Measurements from ENCODE around the gene TBC1D22A. TPM values are rescaled to one million over a fixed set of nuclear protein-coding genes. Genes with fewer than 3 reads are reported as not detected.

TBC1D22A gene
- total RNA-seq, 1 experiment from 2014 or later: 18.2 TPM

DNA sequence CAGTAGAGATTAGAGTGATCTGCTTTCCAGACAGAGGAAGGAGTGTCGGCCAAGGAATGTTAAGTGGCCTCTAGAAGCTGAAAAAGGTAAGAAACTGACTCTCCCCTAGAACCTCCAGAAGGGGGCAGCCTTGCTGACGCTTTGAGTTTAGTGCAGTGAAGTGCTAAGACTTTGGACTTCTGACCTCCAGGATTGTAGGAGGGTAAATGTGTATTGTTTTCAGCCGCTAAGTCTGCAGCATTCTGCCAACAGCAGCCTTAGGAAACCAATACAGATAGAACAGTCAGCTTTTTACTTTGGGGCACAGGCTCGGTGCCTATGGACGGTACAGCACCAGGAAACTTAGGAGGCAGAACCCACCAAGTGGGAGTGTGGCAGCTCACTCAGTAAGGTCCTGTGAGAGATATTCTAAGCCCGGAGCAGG is 3.6 kb upstream of the TBC1D22A start:
- no peak overlapping the region for H3K4me3 ChIP-seq

GRCh38 chr22:46761017-46761416 is 1.4 kb upstream of the TBC1D22A start:
- H3K36me3 ChIP-seq: peaks cover 15% of the 10 kb centered on the region
- DNase-seq: no peak
- H3K9me3 ChIP-seq: peaks cover 5% of the 10 kb centered on the region; the same call in 1 of the 2 replicates
- H3K27me3 ChIP-seq: no peaks in the 10 kb centered on the region
- peak overlapping the region; percentile 66 for H3K4me3 ChIP-seq

More for the DNA sequence above, 3.6 kb upstream of the TBC1D22A start:
- Histone ChIP-seq H3K9me3 (peaks cover 6% of the 10 kb centered on the region; the same call in 1 of the 2 replicates), H3K36me3 (peaks cover 15% of the 10 kb centered on the region), H3K27me3 (no peaks in the 10 kb centered on the region)
- DNase-seq: peak; percentile 35

GRCh38 chr22:46761539-46762237 is 762 bp upstream of the TBC1D22A start:
- Histone ChIP-seq H3K27me3 (no peaks in the 10 kb centered on the region), H3K36me3 (peaks cover 14% of the 10 kb centered on the region), H3K9me3 (no peaks in the 10 kb centered on the region), H3K4me3 (peak overlapping the region; percentile 66)
- no peak for DNase-seq

DNA sequence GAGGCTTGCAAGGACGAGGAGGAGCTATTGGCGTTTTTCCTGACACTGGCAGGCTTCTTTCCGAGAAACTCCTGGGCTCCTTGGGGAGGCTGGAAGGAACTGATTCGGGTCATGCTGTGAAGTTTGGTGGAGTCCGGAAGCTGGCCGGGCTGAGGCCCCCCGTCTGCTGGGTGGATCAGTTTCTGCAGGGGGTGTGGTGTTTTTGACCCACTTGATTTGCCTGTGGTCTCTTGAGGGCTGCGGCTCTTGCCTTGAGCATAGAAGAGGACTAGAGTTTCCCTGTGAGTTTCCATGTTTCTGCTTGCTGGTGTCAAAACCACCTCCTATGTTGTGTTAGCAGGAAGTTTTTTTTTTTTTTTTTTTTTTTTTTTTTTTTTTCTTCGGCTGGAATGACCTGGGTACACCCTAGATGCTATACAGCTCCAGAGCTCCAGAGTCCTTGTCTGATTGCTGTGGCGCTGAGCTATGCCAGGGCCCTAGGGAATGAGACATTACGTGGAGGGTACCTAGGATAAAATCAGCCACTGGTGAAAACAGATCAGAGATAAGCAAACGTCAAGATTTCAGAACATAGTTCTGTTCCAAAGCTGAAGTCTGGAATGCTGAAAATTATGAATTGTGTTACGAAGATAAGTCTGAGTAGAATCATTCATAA is 728 bp downstream of the TBC1D22A start:
- peak; percentile 41 for DNase-seq
- Histone ChIP-seq H3K9me3 (no peaks in the 10 kb centered on the region), H3K4me3 (peak overlapping the region; percentile 66), H3K27me3 (no peaks in the 10 kb centered on the region), H3K36me3 (peaks cover 12% of the 10 kb centered on the region)

- Histone ChIP-seq H3K9me3 (no peaks in the 10 kb centered on the region), H3K27me3 (no peaks in the 10 kb centered on the region), H3K4me3 (no peak overlapping the region), H3K36me3 (peaks cover 12% of the 10 kb centered on the region)
- DNase-seq: no peak
These were observed 1.8 kb downstream of the TBC1D22A start for GRCh38 chr22:46764140-46764680.

DNA sequence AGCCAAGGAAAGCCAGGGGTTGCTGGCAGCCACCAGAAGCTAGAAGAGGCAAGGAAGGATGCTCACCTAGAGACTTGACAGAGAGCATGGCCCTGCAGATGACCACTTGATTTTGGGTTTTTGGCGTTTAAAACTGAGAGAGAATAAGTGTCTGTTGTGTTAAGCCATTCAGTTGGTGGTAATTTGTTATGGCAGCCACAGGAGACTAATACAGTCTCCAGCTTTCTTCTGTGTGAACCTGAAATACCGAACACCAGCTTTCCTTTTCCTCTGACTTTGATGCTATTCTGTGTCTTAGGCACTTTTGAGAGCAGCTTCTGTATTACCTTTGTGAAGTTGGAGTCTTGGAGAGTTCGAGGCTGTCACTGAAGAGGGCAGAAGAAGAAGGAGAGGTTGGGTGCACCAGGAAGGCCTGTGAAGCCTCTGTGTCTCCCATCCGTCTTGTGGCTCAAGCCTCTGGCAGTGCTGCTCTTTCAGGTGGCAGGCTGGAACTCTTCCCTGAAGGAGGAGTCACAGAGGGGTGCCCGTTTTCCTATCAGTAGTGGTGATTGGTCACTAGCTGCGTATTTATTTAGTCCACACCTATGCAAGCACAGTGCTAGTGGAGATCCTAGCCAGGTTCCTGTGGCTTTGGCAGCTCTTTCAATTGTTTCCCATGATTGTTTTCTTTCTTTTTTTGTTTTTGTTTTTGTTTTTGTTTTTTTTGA is 2.5 kb downstream of the TBC1D22A start:
- no peak overlapping the region for H3K4me3 ChIP-seq
- peaks cover 12% of the 10 kb centered on the region for H3K36me3 ChIP-seq
- no peaks in the 10 kb centered on the region for H3K27me3 ChIP-seq
- no peak for DNase-seq
- H3K9me3 ChIP-seq: no peaks in the 10 kb centered on the region

GRCh38 chr22:46766611-46767010 is 4.2 kb downstream of the TBC1D22A start:
- Histone ChIP-seq H3K27me3 (no peaks in the 10 kb centered on the region), H3K4me3 (no peak overlapping the region), H3K36me3 (no peaks in the 10 kb centered on the region), H3K9me3 (no peaks in the 10 kb centered on the region)
- DNase-seq: no peak

DNA sequence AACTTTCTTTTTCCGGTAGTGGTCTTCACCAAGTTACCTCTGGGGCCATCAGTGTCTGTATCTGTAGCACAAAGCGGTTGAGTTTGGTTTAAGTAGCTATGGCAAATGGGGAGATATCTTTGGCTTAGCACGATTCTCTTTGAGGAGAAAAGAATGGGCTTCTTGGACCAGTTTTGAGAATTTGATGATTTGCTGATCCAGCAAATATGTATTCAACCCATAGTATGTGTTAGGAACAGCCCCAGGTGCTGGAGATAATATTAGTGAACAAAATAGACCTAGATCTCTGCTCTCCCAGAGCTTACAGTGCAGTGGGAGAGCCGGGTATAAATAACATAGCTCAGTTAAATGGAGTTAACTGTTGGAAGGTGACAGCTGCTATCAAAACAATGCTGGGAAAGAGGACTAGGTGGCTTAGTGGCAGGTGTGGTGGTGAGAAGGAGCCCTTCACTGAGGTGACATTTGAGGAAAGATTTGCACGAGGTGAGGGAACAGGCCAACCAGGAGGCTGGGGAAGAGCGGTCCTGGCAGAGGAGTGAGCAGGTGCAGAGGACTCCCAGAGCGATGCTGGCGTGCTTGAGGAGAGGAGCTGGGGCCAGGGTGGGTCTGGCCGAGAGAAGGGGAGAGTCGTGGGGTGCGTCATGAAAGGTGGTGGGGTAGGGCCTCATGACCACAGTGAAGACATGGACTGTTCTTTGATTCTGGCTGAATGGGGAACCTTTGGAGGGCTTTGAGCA is 5.0 kb downstream of the TBC1D22A start:
- H3K4me3 ChIP-seq: no peak overlapping the region
- no peaks in the 10 kb centered on the region for H3K36me3 ChIP-seq
- no peaks in the 10 kb centered on the region for H3K27me3 ChIP-seq
- DNase-seq: no peak
- no peaks in the 10 kb centered on the region for H3K9me3 ChIP-seq

- Histone ChIP-seq H3K4me3 (no peak overlapping the region), H3K36me3 (no peaks in the 10 kb centered on the region), H3K9me3 (no peaks in the 10 kb centered on the region), H3K27me3 (no peaks in the 10 kb centered on the region)
- DNase-seq: no peak
These were observed 6.8 kb downstream of the TBC1D22A start for GRCh38 chr22:46769191-46769675.

GRCh38 chr22:46769706-46770105 is 7.3 kb downstream of the TBC1D22A start:
- H3K36me3 ChIP-seq: no peaks in the 10 kb centered on the region
- H3K9me3 ChIP-seq: no peaks in the 10 kb centered on the region
- no peaks in the 10 kb centered on the region for H3K27me3 ChIP-seq
- no peak overlapping the region for H3K4me3 ChIP-seq
- no peak for DNase-seq

GRCh38 chr22:46770151-46770641 is 7.7 kb downstream of the TBC1D22A start:
- Histone ChIP-seq H3K9me3 (no peaks in the 10 kb centered on the region), H3K36me3 (no peaks in the 10 kb centered on the region), H3K4me3 (no peak overlapping the region), H3K27me3 (no peaks in the 10 kb centered on the region)
- DNase-seq: no peak

DNA sequence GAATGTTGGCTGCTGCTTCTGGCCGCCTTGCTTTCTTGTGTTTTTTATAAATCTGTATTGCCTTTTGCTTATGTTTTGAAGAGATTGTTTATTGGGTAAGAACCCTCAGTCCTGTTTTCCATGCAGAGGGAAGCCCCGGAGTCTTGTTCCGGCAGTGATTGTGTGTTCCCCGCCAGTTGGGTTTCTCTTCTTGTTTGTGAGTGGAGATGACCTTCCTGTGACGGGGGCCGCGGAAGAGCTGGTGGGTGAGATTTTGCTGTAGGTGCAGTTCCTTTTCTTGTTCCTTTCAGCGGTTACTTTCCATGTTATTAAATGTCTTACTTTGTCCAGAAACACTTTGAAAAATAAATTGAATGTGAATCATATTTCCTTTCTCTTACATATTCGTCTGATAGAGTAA is 8.3 kb downstream of the TBC1D22A start:
- H3K27me3 ChIP-seq: no peaks in the 10 kb centered on the region
- no peak overlapping the region for H3K4me3 ChIP-seq
- no peaks in the 10 kb centered on the region for H3K9me3 ChIP-seq
- no peak for DNase-seq
- no peaks in the 10 kb centered on the region for H3K36me3 ChIP-seq

- Histone ChIP-seq H3K4me3 (no peak overlapping the region), H3K9me3 (no peaks in the 10 kb centered on the region), H3K36me3 (no peaks in the 10 kb centered on the region), H3K27me3 (no peaks in the 10 kb centered on the region)
- no peak for DNase-seq
These were observed 10.6 kb downstream of the TBC1D22A start for GRCh38 chr22:46773076-46773475.

DNA sequence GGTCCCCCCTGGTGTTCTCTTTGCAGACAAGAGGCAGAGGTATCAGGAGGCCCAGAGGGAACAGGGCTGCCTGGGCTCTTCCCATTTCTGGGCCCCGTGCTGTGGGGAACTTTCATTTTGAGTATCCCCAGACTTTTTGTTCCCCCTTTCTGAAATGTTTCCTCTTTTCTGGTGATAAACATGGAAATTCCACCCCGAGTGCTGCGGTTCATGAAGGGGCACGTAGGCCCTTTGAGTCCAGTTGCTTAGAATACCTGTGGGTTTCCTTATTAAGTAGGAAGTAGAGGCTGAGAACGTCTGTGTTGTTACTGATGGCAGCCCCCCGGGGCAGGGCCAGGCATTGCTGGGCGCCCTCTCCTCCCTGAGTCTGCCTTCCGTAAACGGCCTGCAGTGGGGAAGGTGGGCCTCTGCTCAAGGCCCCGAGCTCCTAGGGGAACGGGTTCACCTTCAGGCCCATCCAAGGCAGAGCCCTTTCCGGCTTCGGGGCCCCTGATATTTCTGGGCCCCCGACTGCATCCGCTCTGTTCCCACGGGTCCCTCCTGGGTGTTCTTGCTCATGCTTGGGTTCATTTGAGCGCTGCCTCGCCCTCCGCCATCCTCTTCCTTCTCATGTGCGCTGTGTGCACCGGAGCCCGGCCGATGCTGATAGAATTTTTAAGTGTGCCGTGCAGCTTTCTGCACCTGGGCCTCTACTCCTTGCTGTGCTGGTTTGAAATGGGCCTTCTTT is 12.0 kb downstream of the TBC1D22A start:
- no peak for DNase-seq
- Histone ChIP-seq H3K36me3 (no peaks in the 10 kb centered on the region), H3K9me3 (no peaks in the 10 kb centered on the region), H3K27me3 (no peaks in the 10 kb centered on the region), H3K4me3 (no peak overlapping the region)

GRCh38 chr22:46774980-46775849 is 12.8 kb downstream of the TBC1D22A start:
- H3K27me3 ChIP-seq: no peaks in the 10 kb centered on the region
- no peak overlapping the region for H3K4me3 ChIP-seq

More at GRCh38 chr22:46774980-46775849, 12.8 kb downstream of the TBC1D22A start:
- no peak for DNase-seq
- H3K9me3 ChIP-seq: no peaks in the 10 kb centered on the region
- H3K36me3 ChIP-seq: no peaks in the 10 kb centered on the region

Data from MG63 (cell line).